H1 (cell line): Measurements from ENCODE around the gene APEX2. TPM values are rescaled to one million over a fixed set of nuclear protein-coding genes. Genes with fewer than 3 reads are reported as not detected.

Source experiments
- CTCF ChIA-PET: fragments of 300-600 bp; sonication (Branson Sonifier 250); formaldehyde crosslinking; loops from one replicate; lab custom pipeline; 2021; ENCODE audit not compliant: partially characterized antibody; lab: Charles Lee
- POLR2A ChIA-PET: fragments of 300-600 bp; sonication (Branson Sonifier 250); formaldehyde crosslinking; loops from one replicate; lab custom pipeline; 2021; ENCODE audit warnings: inconsistent platforms; ENCODE audit not compliant: partially characterized antibody; lab: Charles Lee
- DNase-seq, 2 experiments: peaks; one replicate each; pipeline versions ENCODE4 v3.0.0 to v3.0.0-alpha.2; 2010 to 2022; ENCODE audit warnings: low spot score in 2 of 2, low read depth in 1 of 2, mixed read lengths in 1 of 2
- FAIRE-seq: peaks from 2 replicates; lab custom pipeline; 2011; peaks lifted over from hg19 to GRCh38; lab: Jason Lieb, UNC
- H2AFZ ChIP-seq: 2 replicates; pipeline ENCODE4 v1.8.1; 2012; ENCODE audit warnings: low read length, inconsistent platforms
- H2AK5ac ChIP-seq: 2 replicates; pipeline ENCODE4 v1.6.1; 2013; ENCODE audit warnings: low read depth, low read length
- H2BK120ac ChIP-seq: replicated peaks from 2 replicates; pipeline ENCODE3; 2013; ENCODE audit warnings: low read depth, low read length, inconsistent platforms
- H2BK12ac ChIP-seq: 2 replicates; pipeline ENCODE4 v1.6.1; 2013; ENCODE audit warnings: low read depth, low read length
- H2BK15ac ChIP-seq: 2 replicates; pipeline ENCODE4 v1.6.1; 2013; ENCODE audit warnings: low read length
- H2BK20ac ChIP-seq: 2 replicates; pipeline ENCODE4 v1.6.1; 2013; ENCODE audit warnings: low read length
- H2BK5ac ChIP-seq: 2 replicates; pipeline ENCODE4 v1.6.1; 2013; ENCODE audit warnings: low read depth, low read length
- H3K14ac ChIP-seq: 2 replicates; pipeline ENCODE4 v1.6.1; 2013; ENCODE audit warnings: inconsistent platforms; ENCODE audit not compliant: insufficient read length
- H3K18ac ChIP-seq: 2 replicates; pipeline ENCODE4 v1.6.1; 2013; ENCODE audit warnings: low read length; ENCODE audit errors: extremely low read depth
- H3K23ac ChIP-seq: 2 replicates; pipeline ENCODE4 v1.6.1; 2013; ENCODE audit warnings: inconsistent platforms; ENCODE audit not compliant: insufficient read length
- H3K23me2 ChIP-seq: 2 replicates; pipeline ENCODE4 v1.6.1; 2013; ENCODE audit warnings: low read depth, low read length
- H3K27ac ChIP-seq: 2 replicates; pipeline ENCODE4 v1.6.1; 2011; ENCODE audit warnings: low read depth, low read length, inconsistent platforms
- H3K27me3 ChIP-seq, 4 experiments: replicated peaks in 1 of 4; 1 replicate in 1 of 4; 2 replicates in 3 of 4; pipeline versions ENCODE4 v1.6.1 to v1.8.1; 2011 to 2013; ENCODE audit warnings: low read length in 3 of 4, mild to moderate bottlenecking in 3 of 4, inconsistent platforms in 2 of 4, mixed read lengths in 2 of 4, moderate library complexity in 1 of 4; ENCODE audit not compliant: control insufficient read depth in 3 of 4, insufficient read depth in 3 of 4; ENCODE audit errors: extremely low read depth in 1 of 4
- H3K36me3 ChIP-seq, 4 experiments: 2 replicates each; pipeline versions ENCODE4 v1.6.1 to v1.8.1; 2011 to 2013; ENCODE audit warnings: mild to moderate bottlenecking in 4 of 4, low read length in 3 of 4, moderate library complexity in 2 of 4, control low read depth in 1 of 4, inconsistent platforms in 1 of 4; ENCODE audit not compliant: insufficient read depth in 4 of 4, control insufficient read depth in 2 of 4
- H3K4ac ChIP-seq: replicated peaks from 2 replicates; pipeline ENCODE3; 2013; ENCODE audit warnings: low read length, low read depth, mixed read lengths, inconsistent platforms; ENCODE audit not compliant: insufficient read length
- H3K4me1 ChIP-seq, 4 experiments: replicated peaks in 1 of 4; 1 replicate in 1 of 4; 2 replicates in 3 of 4; pipeline versions ENCODE4 v1.6.1 to v1.8.1; 2011 to 2013; ENCODE audit warnings: low read length in 3 of 4, inconsistent platforms in 2 of 4, mixed read lengths in 1 of 4; ENCODE audit not compliant: insufficient read depth in 4 of 4, control insufficient read depth in 3 of 4
- H3K4me2 ChIP-seq, 2 experiments: 2 replicates each; pipeline versions ENCODE4 v1.6.1 to v1.8.1; 2011 to 2013; ENCODE audit warnings: low read depth in 2 of 2, low read length in 2 of 2, control low read depth in 1 of 2, inconsistent platforms in 1 of 2, mild to moderate bottlenecking in 1 of 2; ENCODE audit not compliant: insufficient read depth in 1 of 2
- H3K4me3 ChIP-seq, 4 experiments: fragments of 200-600, 300-600 bp in 1 of 4; sonication (generic), shearing (Covaris generic), sonication (Bioruptor Twin) in 1 of 4; 2 replicates each; pipeline versions ENCODE4 v1.5.1 to v1.8.1; 2011 to 2016; ENCODE audit warnings: low read length in 4 of 4, low read depth in 3 of 4, control low read depth in 2 of 4, inconsistent platforms in 2 of 4, mild to moderate bottlenecking in 2 of 4, mixed read lengths in 1 of 4, moderate library complexity in 1 of 4; ENCODE audit not compliant: insufficient read depth in 2 of 4; ENCODE audit errors: extremely low read depth in 1 of 4
- H3K56ac ChIP-seq: replicated peaks from 2 replicates; pipeline ENCODE3; 2013; ENCODE audit warnings: low read depth, mild to moderate bottlenecking, mixed read lengths, low read length, inconsistent platforms; ENCODE audit not compliant: insufficient read length
- H3K79me1 ChIP-seq: 2 replicates; pipeline ENCODE4 v1.6.1; 2013; ENCODE audit warnings: low read depth, low read length, control low read depth
- H3K79me2 ChIP-seq, 2 experiments: 2 replicates each; pipeline versions ENCODE4 v1.6.1 to v1.8.1; 2012 to 2013; ENCODE audit warnings: low read length in 2 of 2, mild to moderate bottlenecking in 2 of 2, inconsistent platforms in 1 of 2; ENCODE audit not compliant: insufficient read depth in 2 of 2, control insufficient read depth in 1 of 2
- H3K9ac ChIP-seq, 4 experiments: replicated peaks in 1 of 4; 1 replicate in 1 of 4; 2 replicates in 3 of 4; pipeline versions ENCODE4 v1.6.1 to v1.8.1; 2011 to 2013; ENCODE audit warnings: low read depth in 3 of 4, low read length in 3 of 4, control low read depth in 2 of 4, mild to moderate bottlenecking in 2 of 4, moderate library complexity in 2 of 4, inconsistent platforms in 1 of 4; ENCODE audit errors: extremely low read depth in 1 of 4
- H3K9me3 ChIP-seq, 2 experiments: 2 replicates each; pipeline versions ENCODE4 v1.6.1 to v1.8.1; 2012 to 2013; ENCODE audit warnings: mild to moderate bottlenecking in 2 of 2, moderate library complexity in 2 of 2, control low read depth in 1 of 2, inconsistent platforms in 1 of 2, low read depth in 1 of 2, low read length in 1 of 2, mixed read lengths in 1 of 2; ENCODE audit not compliant: insufficient read depth in 2 of 2
- H4K20me1 ChIP-seq, 2 experiments: replicated peaks in 1 of 2; 2 replicates each; pipeline versions ENCODE3 to v1.8.1; 2011 to 2013; ENCODE audit warnings: inconsistent platforms in 2 of 2, low read length in 2 of 2, mild to moderate bottlenecking in 1 of 2; ENCODE audit not compliant: insufficient read depth in 2 of 2, control insufficient read depth in 1 of 2
- H4K5ac ChIP-seq: 2 replicates; pipeline ENCODE4 v1.6.1; 2013; ENCODE audit warnings: low read length, low read depth, mixed read lengths, inconsistent platforms; ENCODE audit not compliant: insufficient read length
- H4K8ac ChIP-seq: 2 replicates; pipeline ENCODE4 v1.8.0; 2013; ENCODE audit warnings: mild to moderate bottlenecking, moderate library complexity, low read length, inconsistent platforms; ENCODE audit not compliant: insufficient read depth; ENCODE audit errors: extremely low read depth
- H4K91ac ChIP-seq: replicated peaks from 2 replicates; pipeline ENCODE3; 2013; ENCODE audit warnings: low read length, mixed read lengths, inconsistent platforms; ENCODE audit not compliant: insufficient read length
- CBX8 ChIP-seq: fragments of 300-800, 300-1000 bp; sonication (generic); IDR thresholded peaks from 2 replicates; pipeline ENCODE4 v1.7.1; 2016; ENCODE audit warnings: low read depth, low read length, borderline replicate concordance
- EZH2 ChIP-seq: fragments of 200-600 bp; sonication (generic); IDR thresholded peaks from 2 replicates; pipeline ENCODE4 v1.7.1; 2012; ENCODE audit warnings: low read depth, mild to moderate bottlenecking, moderate library complexity, low read length, inconsistent platforms; ENCODE audit not compliant: severe bottlenecking
- POU5F1 ChIP-seq: IDR thresholded peaks from 2 replicates; pipeline ENCODE4 v1.6.1; 2011; ENCODE audit warnings: low read depth, mild to moderate bottlenecking, low read length, moderate library complexity
- SUZ12 ChIP-seq: fragments of 200-600 bp; sonication (generic); IDR thresholded peaks from 2 replicates; pipeline ENCODE4 v1.6.1; 2012; ENCODE audit warnings: mild to moderate bottlenecking, inconsistent platforms, low read length, moderate library complexity, mixed read lengths
- WGBS, 2 experiments: shearing (Covaris generic) in 1 of 2; methylation state at CpG; one replicate each; pipeline versions ENCODE4 v1.1.6 to v1.1.7; 2013 to 2015; ENCODE audit warnings: low lambda C conversion rate in 2 of 2, mixed read lengths in 2 of 2, inconsistent platforms in 1 of 2, low coverage in 1 of 2, missing lambda C conversion rate in 1 of 2; ENCODE audit not compliant: insufficient replicate concordance in 2 of 2, insufficient coverage in 1 of 2, insufficient read length in 1 of 2; ENCODE audit errors: extremely low coverage in 1 of 2, missing lambda C conversion rate in 1 of 2; 5-methylcytosine and 5-hydroxymethylcytosine counted together
- polyA plus RNA-seq, 7 experiments: library from polyadenylated mRNA; depleted of rRNA in 3 of 7; stranded (reverse) in 5 of 7; unstranded in 2 of 7; fragments of >200 nt in 5 of 7; fragments of 200-250 nt in 2 of 7; gene quantifications; 1 replicate in 5 of 7; 2 replicates in 1 of 7; 4 replicates in 1 of 7; pipeline versions ENCODE4 v1.2.1 to v1.2.3, GENCODE V29; 2011 to 2013; ENCODE audit warnings: missing spikeins in 2 of 7, mixed read lengths in 2 of 7
- total RNA-seq: library from RNA; stranded (reverse); fragmentation: NEBNext Ultra II Directional; extraction: Animal tissue kit (Norgen Biotek cat#: 25700); gene quantifications from 2 replicates; pipeline ENCODE4 v1.2.1, GENCODE V29; 2021

Gene APEX2
- total and polyA plus RNA-seq, 2 of the 8 experiments (the other 6 are each of a cell fraction or from before 2014, with no cell fraction given): 18.9 to 36.4 TPM

GRCh38 chrX:55030271-55031205 is 30.4 kb downstream of the APEX2 start, which contains the start of gene ALAS2:
Gene ALAS2 (minus strand): TSS chrX:55030977. CDS start chrX:55026000, 4,977 bp downstream.
- Histone ChIP-seq H2BK20ac (no peak within 1 kb of the TSS), H3K4me1 (peaks cover 0 to 3% (median 0%) of the 10 kb centered on the region in 4 experiments; a peak in 1 of 7 replicates), H2AFZ (no peak within 1 kb of the TSS), H4K8ac (no peak within 1 kb of the TSS), H3K79me1 (no peaks in the 10 kb centered on the region), H3K79me2 (no peaks in the 10 kb centered on the region), H2AK5ac (no peak within 1 kb of the TSS), H2BK5ac (no peak within 1 kb of the TSS), H3K4me2 (no peak within 1 kb of the TSS), H3K23me2 (no peaks in the 10 kb centered on the region), H2BK15ac (no peak within 1 kb of the TSS), H2BK12ac (no peak within 1 kb of the TSS), H3K36me3 (no peaks in the 10 kb centered on the region), H2BK120ac (no peak within 1 kb of the TSS), H3K23ac (no peak within 1 kb of the TSS), H3K27ac (no peak within 1 kb of the TSS), H3K56ac (no peak within 1 kb of the TSS), H3K4ac (no peak within 1 kb of the TSS), H4K5ac (no peak within 1 kb of the TSS), H4K20me1 (no peaks in the 10 kb centered on the region), H3K4me3 (no peak within 1 kb of the TSS), H3K9me3 (no peaks in the 10 kb centered on the region; a peak in 1 of 4 replicates), H3K27me3 (no peaks in the 10 kb centered on the region), H3K18ac (no peak within 1 kb of the TSS), H3K9ac (no peak within 1 kb of the TSS), H4K91ac (no peak within 1 kb of the TSS), H3K14ac (no peak within 1 kb of the TSS)
- POLR2A ChIA-PET: no interaction called here
- CTCF ChIA-PET: no interaction called here
- FAIRE-seq (no peak), DNase-seq (no peak)
- TF ChIP-seq SUZ12 (no peak), POU5F1 (no peak), CBX8 (no peak), EZH2 (no peak)
- 83% methylated on average over 5 of the region's 7 CpGs; no CpG with 5 or more reads in 1 of the 2 experiments for WGBS, 2 experiments
